HG02981 (cell line): Measurements from ENCODE around the gene ERN1.
"Not testable (repeated sequence)": the region's sequence is repeated elsewhere in the genome, so short reads cannot be mapped to it uniquely, and the experiment has no call there.

ENCODE experiments used
- ATAC-seq: cut with Tn5 transposase; IDR thresholded peaks from one replicate; pipeline ENCODE4 v1.9.1; 2021; ENCODE audit warnings: mild to moderate bottlenecking, moderate library complexity; ENCODE audit not compliant: unreplicated experiment

ERN1 gene

DNA sequence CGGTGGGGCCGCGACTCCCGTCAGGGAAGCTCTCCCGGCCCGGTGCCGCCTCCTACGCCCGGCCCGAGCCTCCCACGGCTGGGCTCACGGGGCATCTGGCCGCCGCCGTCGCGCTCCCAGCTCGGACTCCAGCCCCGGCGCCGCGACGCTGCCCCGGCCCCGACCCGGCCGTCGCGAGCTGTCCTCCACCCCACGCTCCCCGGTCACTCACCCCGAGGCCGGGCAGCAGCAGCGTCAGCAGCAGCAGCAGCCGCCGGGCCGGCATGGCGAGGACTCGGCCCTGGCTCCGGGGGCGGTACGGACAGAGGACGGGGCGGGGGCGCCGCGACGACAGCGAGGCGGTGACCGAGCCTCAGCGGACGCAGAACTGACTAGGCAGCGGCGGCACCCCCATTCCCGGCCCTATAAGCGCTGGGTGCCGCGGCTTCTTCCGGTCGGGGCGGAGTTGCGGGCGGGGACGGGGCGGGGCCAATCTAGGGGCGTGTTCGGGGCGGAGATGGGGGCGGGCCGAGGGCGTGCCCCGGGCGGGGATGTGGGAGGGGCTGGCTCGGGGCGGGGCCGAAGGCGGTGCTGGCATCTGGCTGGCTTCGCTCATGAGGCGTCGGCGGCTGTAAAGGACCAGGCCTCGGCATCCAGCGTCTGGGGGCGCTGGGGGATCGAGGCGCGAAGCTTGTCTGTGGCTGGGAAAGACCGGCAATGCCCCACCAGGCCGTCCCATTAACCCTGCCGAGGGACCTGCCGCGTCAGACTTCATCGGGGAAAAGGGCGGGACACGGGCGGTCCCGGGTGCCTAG is at the start of gene ERN1:
Gene ERN1 (minus strand): TSS at position 380 of the 794 bp plus-strand sequence. CDS start 115 bp downstream, at position 265.
- ATAC-seq: peak; percentile 77

DNA sequence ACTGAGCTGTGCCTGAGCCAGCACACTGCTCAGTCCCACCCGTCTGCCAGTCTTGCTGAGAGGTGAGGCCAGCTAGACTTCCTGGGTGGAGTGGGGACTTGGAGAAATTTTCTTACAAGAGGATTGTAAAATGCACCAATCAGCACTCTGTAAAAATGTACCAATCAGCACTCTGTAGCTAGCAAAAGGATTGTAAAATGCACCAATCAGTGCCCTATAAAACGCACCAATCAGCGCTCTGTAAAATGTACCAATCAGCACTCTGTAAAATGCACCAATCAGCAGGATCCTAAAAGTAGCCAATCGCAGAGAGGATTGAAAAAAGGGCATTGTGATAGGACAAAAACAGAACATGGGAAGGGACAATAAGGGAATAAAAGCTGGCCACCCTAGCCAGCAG is 49.1 kb upstream of the ERN1 start:
- ATAC-seq: not testable (repeated sequence)

DNA sequence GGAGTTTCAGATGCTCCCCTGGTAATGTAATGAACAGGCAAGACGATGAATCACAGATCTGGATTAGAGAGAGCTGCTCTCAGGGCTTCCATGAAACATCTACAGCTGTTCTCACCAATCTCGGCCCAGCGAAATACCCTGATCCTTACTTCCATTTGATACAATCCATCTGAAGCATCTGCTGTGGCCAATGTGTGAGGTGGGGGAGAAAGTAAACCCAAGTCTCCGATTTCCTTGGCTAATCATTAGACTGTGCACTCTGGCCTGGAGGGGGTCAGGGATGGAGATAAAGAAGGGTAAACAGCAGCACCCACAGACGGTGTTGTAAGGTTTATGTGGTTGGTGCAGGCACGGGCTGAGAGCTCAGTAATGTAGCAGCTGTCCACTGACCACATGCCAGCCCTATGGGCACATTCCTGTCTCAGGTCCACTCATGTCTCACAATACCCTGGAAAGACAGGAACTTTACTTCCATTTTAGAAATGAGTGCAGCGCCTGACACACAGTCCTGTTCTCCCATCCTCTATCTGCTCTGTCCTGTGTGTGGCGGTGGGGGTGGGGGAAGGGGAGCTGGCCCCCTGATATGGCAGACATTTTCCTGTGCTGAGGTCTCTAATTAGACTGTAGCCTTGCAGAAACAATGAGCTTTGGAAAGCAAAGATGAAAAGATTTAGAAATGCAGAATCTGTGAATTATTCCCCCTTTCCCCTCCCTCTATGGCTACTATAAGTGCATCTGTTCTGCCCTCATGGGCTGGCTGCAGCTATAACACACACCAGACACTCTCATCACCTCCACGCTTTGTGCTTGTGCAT is 48.3 kb upstream of the ERN1 start:
- no peak for ATAC-seq

DNA sequence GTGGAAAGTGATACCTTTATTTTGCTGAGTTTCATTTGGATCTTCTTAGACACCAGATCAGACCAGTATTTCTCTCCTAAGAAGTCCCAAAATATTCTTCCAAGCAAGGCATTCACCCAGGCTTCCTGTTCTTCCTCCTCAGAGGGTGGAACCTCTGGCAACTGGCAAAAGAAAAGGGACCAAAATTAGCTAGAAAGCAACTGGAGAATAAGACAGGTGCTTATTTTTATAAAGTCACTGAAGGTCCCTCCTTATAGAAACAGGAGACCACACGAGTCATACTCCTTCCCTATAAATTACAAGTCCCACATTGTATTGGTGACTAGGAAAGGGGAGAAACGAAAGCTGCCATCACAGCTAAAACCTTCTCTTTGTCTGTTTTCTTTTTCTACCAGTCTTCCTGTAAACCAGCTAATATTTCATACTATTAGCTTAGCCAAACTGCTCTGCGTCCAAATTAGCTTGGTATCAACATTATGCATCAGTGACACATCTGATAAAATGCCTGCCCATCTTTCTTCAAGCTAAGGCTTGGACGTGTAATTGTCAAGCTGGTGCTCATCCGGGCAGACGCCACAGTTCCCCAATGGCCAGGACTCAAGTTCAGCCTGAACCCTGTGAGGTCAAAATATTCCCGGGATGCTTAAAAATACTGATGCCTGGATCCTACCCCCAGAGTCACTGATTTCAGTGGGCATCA is 47.5 kb upstream of the ERN1 start:
- no peak for ATAC-seq

GRCh38 chr17:64176556-64176955 is 46.6 kb upstream of the ERN1 start:
- ATAC-seq: no peak

DNA sequence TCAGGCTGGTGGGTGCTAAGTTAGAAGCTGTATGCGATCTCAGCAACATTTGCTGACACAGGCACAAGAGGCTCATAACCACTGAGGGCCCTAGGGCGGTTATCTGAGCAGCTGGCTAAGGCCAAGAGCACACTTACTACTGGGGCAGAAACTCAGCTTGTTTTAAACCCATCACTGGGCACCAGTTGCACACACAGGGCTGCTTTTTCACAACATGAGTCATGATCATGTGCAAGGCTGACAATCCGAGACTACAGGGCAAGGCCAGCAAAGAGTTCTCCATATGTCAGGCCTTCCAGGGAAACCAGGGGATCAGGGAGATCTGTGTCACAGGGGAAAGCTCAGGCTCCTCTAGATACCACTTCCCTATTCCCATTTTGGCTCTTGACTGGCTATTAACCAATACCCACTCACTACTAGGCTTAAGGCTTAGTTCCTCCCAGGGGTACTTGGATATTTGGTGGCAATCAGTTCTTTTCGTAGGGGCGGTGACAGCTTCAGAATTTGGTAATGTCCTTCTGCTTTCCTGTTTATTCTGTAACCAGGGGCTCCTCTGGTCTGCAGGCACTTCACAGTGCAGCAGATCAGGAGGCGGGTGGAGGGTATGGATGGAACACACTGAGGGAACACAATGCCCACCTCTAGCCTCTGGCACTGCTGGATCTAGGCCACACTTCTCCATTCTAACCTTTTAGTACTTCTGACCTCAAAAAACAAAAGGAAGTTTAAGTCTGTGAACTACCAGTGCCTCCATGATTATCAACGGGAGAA is 44.9 kb upstream of the ERN1 start:
- no peak for ATAC-seq

- no peak for ATAC-seq
These were observed 43.7 kb upstream of the ERN1 start for GRCh38 chr17:64173646-64174045.

DNA sequence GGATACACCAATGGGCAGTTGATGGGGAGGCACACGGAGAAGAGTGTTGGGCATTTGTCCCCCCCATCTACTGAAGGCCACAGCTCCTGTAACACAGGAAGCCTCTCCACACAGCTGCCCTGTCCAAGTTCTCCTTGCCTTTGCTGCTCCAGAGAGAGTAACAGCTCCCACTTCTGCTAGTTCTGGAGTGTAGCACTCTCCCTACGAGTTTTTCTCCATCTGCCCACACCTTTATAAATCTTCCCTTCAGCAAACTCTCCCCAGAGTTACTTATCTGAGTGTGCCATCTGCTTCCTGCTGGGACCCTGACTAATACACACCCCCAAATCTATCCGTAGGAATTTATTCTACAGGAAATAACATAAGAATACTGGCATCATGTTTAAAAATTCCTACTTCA is 42.6 kb upstream of the ERN1 start:
- no peak for ATAC-seq

GRCh38 chr17:64171041-64171440 is 41.1 kb upstream of the ERN1 start:
- no peak for ATAC-seq

- no peak for ATAC-seq
These were observed 40.3 kb upstream of the ERN1 start for GRCh38 chr17:64170286-64170685.

- not testable (repeated sequence) for ATAC-seq
These were observed 37.7 kb upstream of the ERN1 start for GRCh38 chr17:64167666-64168065.

DNA sequence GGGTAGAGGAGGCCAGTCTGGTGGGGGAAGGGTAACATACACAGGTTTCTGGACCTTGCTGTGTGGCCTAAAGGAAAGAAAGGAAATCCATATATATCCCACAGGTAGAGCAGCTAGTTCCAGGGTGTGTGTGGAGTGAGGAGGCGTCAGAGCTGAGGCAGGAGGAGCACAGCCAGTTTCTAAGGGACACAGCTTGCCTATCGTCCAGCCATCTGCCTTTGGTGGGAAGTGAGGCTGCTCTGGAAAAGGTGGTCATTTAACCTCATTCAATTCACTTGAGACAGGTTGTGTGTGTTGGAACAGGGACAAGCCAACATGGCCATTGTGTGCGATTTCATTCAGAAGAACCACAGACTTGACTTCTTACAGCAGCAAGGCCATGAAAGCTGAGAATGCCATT is 36.9 kb upstream of the ERN1 start:
- ATAC-seq: no peak

- ATAC-seq: no peak
These were observed 35.4 kb upstream of the ERN1 start for GRCh38 chr17:64165347-64165746.

GRCh38 chr17:64164596-64165285 is 34.8 kb upstream of the ERN1 start:
- ATAC-seq: no peak

GRCh38 chr17:64163468-64163867 is 33.5 kb upstream of the ERN1 start:
- no peak for ATAC-seq

DNA sequence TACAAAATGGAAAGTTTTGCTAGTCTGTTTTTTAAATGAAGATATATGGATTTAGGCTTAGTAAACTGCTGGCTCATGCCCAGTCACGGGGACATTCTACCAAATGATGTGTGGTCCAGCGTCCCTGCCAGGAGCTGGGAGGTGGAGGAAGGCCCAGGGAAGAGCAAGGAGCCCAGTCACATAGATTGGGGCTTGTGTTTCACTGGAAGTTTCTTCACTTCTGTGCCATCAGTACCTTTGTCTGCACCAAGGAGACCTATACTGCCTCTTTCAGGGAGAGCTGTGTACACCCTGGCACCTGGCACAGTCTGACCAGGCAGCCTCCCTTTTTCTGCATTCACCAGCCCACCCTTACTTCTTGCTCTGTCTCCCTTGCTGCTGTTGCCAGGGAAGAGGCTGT is 32.6 kb upstream of the ERN1 start:
- no peak for ATAC-seq

- ATAC-seq: no peak
These were observed 31.6 kb upstream of the ERN1 start for GRCh38 chr17:64161380-64162176.

- ATAC-seq: no peak
These were observed 30.4 kb upstream of the ERN1 start for GRCh38 chr17:64160378-64160777.

- ATAC-seq: no peak
These were observed 29.1 kb upstream of the ERN1 start for GRCh38 chr17:64158831-64159590.
